Body of pancreas (tissue), 4 donors: ENCODE data around the gene RDH12. TPM values are rescaled to one million over a fixed set of nuclear protein-coding genes. Genes with fewer than 3 reads are reported as not detected.

Experiments
- ATAC-seq: fragments of 150-250 bp; one replicate; pipeline ENCODE4 v1.9.1; 2016
- DNase-seq, 4 donors: peaks; one replicate each; pipeline ENCODE4 v3.0.0-alpha.2; 2019
- H3K27ac ChIP-seq, 4 donors: fragments of 200-600 bp; sonication (generic); 1 replicate in 3 of 4; 2 replicates in 1 of 4; pipeline versions ENCODE4 v1.5.1 to v1.6.1; 2016 to 2019; ENCODE audit warnings: mild to moderate bottlenecking in 1 of 4, mixed read lengths in 1 of 4, moderate library complexity in 1 of 4
- H3K27me3 ChIP-seq, 2 donors: fragments of 200-600 bp; sonication (generic); one replicate each; pipeline ENCODE4 v1.6.0; 2016; ENCODE audit warnings: mild to moderate bottlenecking in 1 of 2
- H3K36me3 ChIP-seq, 2 donors: fragments of 200-600 bp; sonication (generic); replicated peaks in 1 of 2; 2 replicates each; pipeline ENCODE4 v1.5.1; 2016; ENCODE audit warnings: low read depth in 2 of 2; ENCODE audit not compliant: insufficient read depth in 1 of 2
- H3K4me1 ChIP-seq: fragments of 200-600 bp; sonication (generic); one replicate; pipeline ENCODE4 v1.6.0; 2016
- H3K4me3 ChIP-seq, 2 donors: fragments of 200-600 bp; sonication (generic); 1 replicate in 1 of 2; 2 replicates in 1 of 2; pipeline ENCODE4 v1.5.1; 2016 to 2019
- H3K9me3 ChIP-seq, 3 donors: fragments of 200-600 bp; sonication (generic); 1 replicate in 2 of 3; 2 replicates in 1 of 3; pipeline ENCODE4 v1.5.1; 2016
- POLR2A ChIP-seq, 3 donors: fragments of 450-650 bp; IDR thresholded peaks; one replicate each; pipeline ENCODE4 v1.6.1; 2016; ENCODE audit warnings: antibody characterized with exemption in 3 of 3, mild to moderate bottlenecking in 2 of 3
- WGBS, 2 donors: methylation state at CpG; one replicate each; pipeline ENCODE4 v1.1.5; 2017; 5-methylcytosine and 5-hydroxymethylcytosine counted together
- intact Hi-C: fragments of 100-400 bp; cut with DNase I; formaldehyde crosslinking; loops from one replicate; pipeline ENCODE4 v1.15.1; 2023
- total RNA-seq, 2 donors: library from RNA; depleted of rRNA; stranded (reverse); fragments of >200 nt; gene quantifications; one replicate each; pipeline ENCODE4 v1.1.0, GENCODE V29; 2016
- TF ChIP-seq, protein P1 (sequence below), 7 experiments: fragments of 450-650 bp in 4 of 7; fragments of 200-600 bp in 3 of 7; sonication (generic) in 3 of 7; IDR thresholded peaks; one replicate each; pipeline ENCODE4 v1.5.1; 2016 to 2019; ENCODE audit warnings: antibody characterized with exemption in 7 of 7

Gene RDH12
- total RNA-seq, 2 donors from 2014 or later, result 2.0 to 3.6 TPM

DNA sequence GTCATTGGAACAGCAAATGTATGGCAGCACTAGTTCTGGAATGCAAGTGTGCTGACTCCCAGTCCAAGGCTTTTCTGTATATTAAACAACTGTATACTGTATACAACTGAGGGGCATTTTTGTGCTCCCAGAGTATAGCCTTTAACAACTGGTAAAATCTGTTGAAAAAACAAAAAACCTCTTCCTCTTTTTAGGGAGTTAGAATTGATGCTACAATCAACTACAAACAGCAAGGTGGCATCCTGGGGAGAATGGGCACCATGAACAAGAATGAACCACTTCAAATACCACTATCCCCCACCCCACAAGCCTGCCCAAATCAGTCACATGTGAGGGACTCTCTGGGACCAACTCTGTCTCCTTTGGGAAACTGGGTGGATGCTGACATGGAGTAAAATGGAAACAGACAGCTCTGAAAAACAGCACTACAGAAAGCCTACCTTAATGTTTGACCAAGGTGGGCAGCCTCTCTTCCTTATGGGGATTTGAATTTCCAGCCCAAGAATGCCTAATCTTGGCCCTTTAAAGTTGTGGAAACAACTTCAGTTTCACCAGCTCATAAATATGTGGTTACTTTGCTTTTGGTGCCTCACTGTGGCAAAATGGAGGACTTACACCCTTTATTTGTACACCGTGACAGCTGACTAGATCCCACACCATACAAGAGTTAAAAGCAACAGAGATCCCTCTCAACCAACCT lies 34.8 kb upstream of the RDH12 start:
- DNase-seq (peak; percentile 18 to 55 (median 39)), ATAC-seq (peak; percentile 68)
- intact Hi-C loops, result no loop called here
- H3K4me1 ChIP-seq, result peaks cover 23% of the 10 kb centered on the region
- TF ChIP-seq POLR2A (IDR thresholded peaks at IDR 0.05), result no peak
- TF ChIP-seq, protein P1, sequence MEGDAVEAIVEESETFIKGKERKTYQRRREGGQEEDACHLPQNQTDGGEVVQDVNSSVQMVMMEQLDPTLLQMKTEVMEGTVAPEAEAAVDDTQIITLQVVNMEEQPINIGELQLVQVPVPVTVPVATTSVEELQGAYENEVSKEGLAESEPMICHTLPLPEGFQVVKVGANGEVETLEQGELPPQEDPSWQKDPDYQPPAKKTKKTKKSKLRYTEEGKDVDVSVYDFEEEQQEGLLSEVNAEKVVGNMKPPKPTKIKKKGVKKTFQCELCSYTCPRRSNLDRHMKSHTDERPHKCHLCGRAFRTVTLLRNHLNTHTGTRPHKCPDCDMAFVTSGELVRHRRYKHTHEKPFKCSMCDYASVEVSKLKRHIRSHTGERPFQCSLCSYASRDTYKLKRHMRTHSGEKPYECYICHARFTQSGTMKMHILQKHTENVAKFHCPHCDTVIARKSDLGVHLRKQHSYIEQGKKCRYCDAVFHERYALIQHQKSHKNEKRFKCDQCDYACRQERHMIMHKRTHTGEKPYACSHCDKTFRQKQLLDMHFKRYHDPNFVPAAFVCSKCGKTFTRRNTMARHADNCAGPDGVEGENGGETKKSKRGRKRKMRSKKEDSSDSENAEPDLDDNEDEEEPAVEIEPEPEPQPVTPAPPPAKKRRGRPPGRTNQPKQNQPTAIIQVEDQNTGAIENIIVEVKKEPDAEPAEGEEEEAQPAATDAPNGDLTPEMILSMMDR (IDR thresholded peaks at IDR 0.05), result peak in 6 of 7 experiments; percentile 45 to 81 (median 74)
- H3K36me3 ChIP-seq, result no peaks in the 10 kb centered on the region
- H3K27ac ChIP-seq, result no peak overlapping the region
- no peaks in the 10 kb centered on the region for H3K9me3 ChIP-seq
- 7 to 14% methylated on average over 1 of the region's 1 CpG for WGBS, 2 donors
- no peak overlapping the region for H3K4me3 ChIP-seq
- no peaks in the 10 kb centered on the region for H3K27me3 ChIP-seq

DNA sequence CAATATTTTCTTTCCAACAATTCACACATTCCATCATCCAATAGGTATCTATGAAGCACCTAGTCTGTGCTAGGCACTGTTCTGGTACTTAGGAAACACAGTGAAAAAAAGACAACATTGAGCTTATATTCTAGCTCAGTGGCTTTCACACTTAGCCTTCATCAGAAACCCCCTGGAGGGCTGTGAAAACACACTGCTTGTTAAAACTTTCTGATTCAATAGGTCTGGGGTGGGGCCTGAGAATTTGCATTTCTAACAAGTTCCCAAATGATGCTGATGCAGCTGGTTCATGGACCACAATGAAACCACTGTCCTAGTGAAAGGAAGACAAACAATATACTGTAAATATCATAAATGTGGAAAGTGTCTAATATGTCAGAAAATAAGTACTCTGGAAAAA lies 33.1 kb upstream of the RDH12 start:
- ATAC-seq, result no peak
- no peak for DNase-seq
- Histone ChIP-seq H3K27ac (no peak overlapping the region), H3K36me3 (no peaks in the 10 kb centered on the region), H3K9me3 (no peaks in the 10 kb centered on the region), H3K4me1 (peaks cover 40% of the 10 kb centered on the region), H3K4me3 (no peak overlapping the region), H3K27me3 (no peaks in the 10 kb centered on the region)
- TF ChIP-seq POLR2A (IDR thresholded peaks at IDR 0.05), result no peak
- TF ChIP-seq, protein P1 (IDR thresholded peaks at IDR 0.05), result no peak
- intact Hi-C loops, result no loop called here

GRCh38 chr14:67673451-67673850 lies 28.2 kb upstream of the RDH12 start:
- no peak for ATAC-seq
- peak overlapping the region in 2 of 4 donors; percentile 99 to 100 for H3K27ac ChIP-seq
- no peak for DNase-seq
- no peaks in the 10 kb centered on the region for H3K9me3 ChIP-seq
- 18 to 22% methylated on average over 5 of the region's 5 CpGs for WGBS, 2 donors
- H3K36me3 ChIP-seq, result no peaks in the 10 kb centered on the region
- peaks cover 43% of the 10 kb centered on the region for H3K4me1 ChIP-seq
- intact Hi-C loops, result no loop called here
- H3K4me3 ChIP-seq, result peak overlapping the region in 1 of 2 donors; percentile 87
- no peaks in the 10 kb centered on the region for H3K27me3 ChIP-seq
- TF ChIP-seq, protein P1 (IDR thresholded peaks at IDR 0.05), result no peak
- no peak for TF ChIP-seq POLR2A (IDR thresholded peaks at IDR 0.05)

GRCh38 chr14:67674139-67674479 lies 27.6 kb upstream of the RDH12 start:
- no peaks in the 10 kb centered on the region for H3K36me3 ChIP-seq
- H3K27me3 ChIP-seq, result no peaks in the 10 kb centered on the region
- DNase-seq (peak; percentile 67 to 77 (median 70)), ATAC-seq (peak; percentile 73)
- TF ChIP-seq, protein P1 (IDR thresholded peaks at IDR 0.05), result peak in 4 of 7 experiments; percentile 12 to 28 (median 21)
- no peak for TF ChIP-seq POLR2A (IDR thresholded peaks at IDR 0.05)
- peak overlapping the region; percentile 95 to 100 (median 98) for H3K27ac ChIP-seq
- intact Hi-C loops, result no loop called here
- H3K4me3 ChIP-seq, result peak overlapping the region; percentile 87 to 95
- no peaks in the 10 kb centered on the region for H3K9me3 ChIP-seq
- H3K4me1 ChIP-seq, result peaks cover 37% of the 10 kb centered on the region
- 0 to 1% methylated on average over 1 to 14 of the region's 25 CpGs for whole genome bisulfite sequencing, 2 donors
